GM21447 (cell line): Measurements from ENCODE around the gene FAM83E.
"Not testable (repeated sequence)": the region's sequence is repeated elsewhere in the genome, so short reads cannot be mapped to it uniquely, and the experiment has no call there.

Source experiments
- ATAC-seq: cut with Tn5 transposase; IDR thresholded peaks from one replicate; pipeline ENCODE4 v1.9.1; 2021; ENCODE audit not compliant: unreplicated experiment

FAM83E gene

GRCh38 chr19:48614436-48615230 is at the start of gene FAM83E:
Gene FAM83E, minus strand, starts transcription at chr19:48615076. Its CDS starts 1,704 bp downstream, at chr19:48613372.
- no peak for ATAC-seq

- ATAC-seq: no peak
Observed at GRCh38 chr19:48664476-48664875, 49.6 kb upstream of the FAM83E start.

GRCh38 chr19:48663667-48664066 is 48.8 kb upstream of the FAM83E start:
- ATAC-seq: no peak

GRCh38 chr19:48661711-48662090 is 46.8 kb upstream of the FAM83E start:
- ATAC-seq: no peak

GRCh38 chr19:48660852-48661710 is 46.2 kb upstream of the FAM83E start:
- ATAC-seq: peak; percentile 84

- ATAC-seq: no peak
Observed at GRCh38 chr19:48659768-48660167, 44.9 kb upstream of the FAM83E start.

- ATAC-seq: no peak
Observed at GRCh38 chr19:48658483-48658882, 43.6 kb upstream of the FAM83E start.

- ATAC-seq: not testable (repeated sequence)
Observed at GRCh38 chr19:48657828-48658227, 43.0 kb upstream of the FAM83E start.

GRCh38 chr19:48656840-48657474 is 42.1 kb upstream of the FAM83E start:
- ATAC-seq: no peak

- ATAC-seq: no peak
Observed at GRCh38 chr19:48654299-48655059, 39.6 kb upstream of the FAM83E start.

GRCh38 chr19:48651683-48652048 is 36.8 kb upstream of the FAM83E start:
- no peak for ATAC-seq

GRCh38 chr19:48650974-48651682 is 36.3 kb upstream of the FAM83E start:
- ATAC-seq: no peak

GRCh38 chr19:48648134-48648533 is 33.3 kb upstream of the FAM83E start:
- ATAC-seq: no peak

- ATAC-seq: no peak
Observed at GRCh38 chr19:48646722-48647216, 31.9 kb upstream of the FAM83E start.

- peak; percentile 62 for ATAC-seq
Observed at GRCh38 chr19:48646001-48646721, 31.3 kb upstream of the FAM83E start, which contains the start of gene CA11. Gene CA11, minus strand, starts transcription at chr19:48646187. Its CDS starts 555 bp downstream, at chr19:48645632.

GRCh38 chr19:48645620-48646000 is 30.7 kb upstream of the FAM83E start:
- ATAC-seq: no peak

- no peak for ATAC-seq
Observed at GRCh38 chr19:48644839-48645619, 30.2 kb upstream of the FAM83E start.

GRCh38 chr19:48644355-48644754 is 29.5 kb upstream of the FAM83E start:
- no peak for ATAC-seq

- no peak for ATAC-seq
Observed at GRCh38 chr19:48642862-48643261, 28.0 kb upstream of the FAM83E start.
